HG02623 (cell line): ENCODE results near the gene LGALS9B.
"Not testable (repeated sequence)": the region's sequence is repeated elsewhere in the genome, so short reads cannot be mapped to it uniquely, and the experiment has no call there.

Experiments
- ATAC-seq: cut with Tn5 transposase; IDR thresholded peaks from one replicate; pipeline ENCODE4 v1.9.1; 2021; ENCODE audit warnings: moderate library complexity; ENCODE audit not compliant: unreplicated experiment

The LGALS9B gene

DNA sequence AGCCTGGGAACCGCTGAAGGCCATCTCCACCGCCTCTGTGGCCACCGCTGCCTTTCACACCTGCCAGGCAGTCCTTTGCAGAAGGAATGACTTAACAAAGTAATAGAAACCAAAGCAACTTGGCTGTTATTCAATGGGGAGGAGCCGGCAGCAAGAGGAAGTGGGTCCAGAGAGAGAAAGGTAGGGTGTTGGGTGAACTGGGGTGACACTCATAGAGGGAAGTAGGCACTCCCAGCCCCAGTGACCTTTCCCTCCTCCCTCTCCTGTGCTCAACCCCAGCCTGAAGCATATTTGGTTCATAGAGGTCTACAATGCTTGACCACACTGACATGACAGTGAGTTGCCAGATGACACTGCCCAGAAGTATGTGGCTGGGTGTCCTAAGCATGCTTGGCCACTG is at the start of gene LGALS9B:
LGALS9B (minus strand) TSS at position 93 of the 400 bp plus-strand sequence; CDS start at position 24, 69 bp downstream.
- ATAC-seq: peak; percentile 68

DNA sequence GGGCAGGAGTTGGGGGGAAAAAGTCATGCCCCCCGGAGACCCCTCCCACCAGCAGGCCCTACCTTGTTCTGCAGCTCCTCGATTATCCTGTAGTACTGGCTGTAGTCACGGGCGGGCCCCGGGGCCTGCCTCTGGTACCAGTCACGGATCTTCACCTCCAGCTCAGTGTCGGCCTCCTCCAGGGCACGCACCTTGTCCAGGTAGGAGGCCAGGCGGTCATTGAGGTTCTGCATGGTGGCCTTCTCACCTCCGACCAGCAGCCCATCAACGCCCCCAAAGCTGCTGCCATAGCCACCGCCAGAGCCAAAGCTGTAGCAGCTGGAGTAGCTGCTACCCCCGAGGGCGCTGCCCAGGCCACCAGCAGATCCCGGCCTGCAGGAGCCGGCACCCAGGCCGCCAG is 49.6 kb upstream of the LGALS9B start:
- not testable (repeated sequence) for ATAC-seq

DNA sequence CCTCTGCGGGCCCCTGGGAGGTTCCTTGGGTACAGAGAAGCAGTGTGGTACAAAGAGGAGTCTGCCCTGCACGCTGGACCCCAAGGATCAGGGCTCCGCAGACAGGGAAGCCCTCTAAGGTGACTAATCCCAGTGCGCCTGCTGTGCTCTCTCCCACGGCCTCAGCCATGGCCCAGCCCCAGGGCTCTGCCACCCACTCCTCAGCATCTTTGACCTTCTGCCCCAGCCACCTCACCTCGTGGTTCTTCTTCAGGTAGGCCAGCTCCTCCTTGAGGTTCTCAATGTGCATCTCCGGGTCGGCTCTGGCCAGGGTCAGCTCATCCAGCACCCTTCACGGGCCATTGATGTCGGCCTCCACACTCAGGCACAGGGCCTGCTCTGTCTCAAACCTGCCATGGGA is 47.8 kb upstream of the LGALS9B start:
- not testable (repeated sequence) for ATAC-seq

DNA sequence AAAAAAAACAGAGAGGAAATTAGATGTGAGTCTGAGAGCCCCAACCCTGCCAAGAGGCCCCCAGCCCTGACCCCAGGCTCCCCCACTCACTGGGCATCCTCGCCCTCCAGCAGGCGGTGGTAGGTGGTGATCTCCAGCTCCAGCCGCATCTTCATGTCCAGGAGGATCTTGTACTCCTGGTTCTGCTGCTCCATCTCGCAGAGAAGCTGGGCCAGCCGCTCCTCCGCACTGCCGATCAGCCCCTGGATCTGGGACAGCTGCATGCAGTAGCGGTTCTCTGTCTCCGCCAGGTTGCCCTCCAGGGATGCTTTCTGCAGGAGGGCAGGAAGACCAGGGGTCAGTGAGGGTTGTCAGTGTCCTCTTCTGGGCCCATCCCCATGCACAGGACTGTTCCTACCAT is 46.2 kb upstream of the LGALS9B start:
- ATAC-seq: not testable (repeated sequence)

DNA sequence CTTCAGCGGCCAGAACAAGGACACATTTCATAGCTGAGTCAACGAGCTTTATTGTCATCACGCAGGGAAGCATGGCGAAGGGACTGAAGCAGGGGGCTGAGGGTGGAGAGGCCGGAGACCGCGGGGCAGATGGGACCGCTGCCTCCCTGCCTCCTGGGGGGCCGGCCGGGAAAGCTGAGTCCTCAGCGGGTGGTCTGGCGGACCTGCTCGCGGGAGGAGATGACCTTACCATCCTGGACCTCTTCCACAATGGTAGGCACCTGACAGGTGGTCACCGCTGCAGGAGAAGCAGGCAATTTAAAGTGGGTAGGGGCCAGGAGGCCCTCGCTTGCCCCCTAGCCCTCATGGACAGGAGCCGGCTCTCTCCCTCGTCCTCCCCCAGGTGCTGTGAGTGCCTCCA is 45.0 kb upstream of the LGALS9B start:
- not testable (repeated sequence) for ATAC-seq

DNA sequence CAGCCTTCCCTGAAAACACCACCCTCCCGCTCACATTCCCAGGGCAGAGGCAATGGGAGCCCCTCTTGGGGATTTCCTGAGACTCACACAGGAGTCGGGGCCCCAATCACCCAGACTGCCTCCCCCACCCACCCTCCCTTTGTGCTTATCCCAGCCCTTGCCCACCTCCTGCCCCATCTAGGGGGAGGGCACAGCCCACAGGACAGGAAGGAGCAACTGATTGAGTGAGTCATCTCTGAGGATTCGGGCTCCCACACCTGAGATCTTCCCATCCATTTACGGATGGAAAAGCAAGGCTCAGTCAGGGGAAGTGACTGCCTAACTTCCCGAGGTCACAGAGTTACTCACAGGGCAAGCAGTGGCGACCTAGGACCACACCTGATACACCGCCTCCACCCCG is 44.4 kb upstream of the LGALS9B start:
- not testable (repeated sequence) for ATAC-seq

DNA sequence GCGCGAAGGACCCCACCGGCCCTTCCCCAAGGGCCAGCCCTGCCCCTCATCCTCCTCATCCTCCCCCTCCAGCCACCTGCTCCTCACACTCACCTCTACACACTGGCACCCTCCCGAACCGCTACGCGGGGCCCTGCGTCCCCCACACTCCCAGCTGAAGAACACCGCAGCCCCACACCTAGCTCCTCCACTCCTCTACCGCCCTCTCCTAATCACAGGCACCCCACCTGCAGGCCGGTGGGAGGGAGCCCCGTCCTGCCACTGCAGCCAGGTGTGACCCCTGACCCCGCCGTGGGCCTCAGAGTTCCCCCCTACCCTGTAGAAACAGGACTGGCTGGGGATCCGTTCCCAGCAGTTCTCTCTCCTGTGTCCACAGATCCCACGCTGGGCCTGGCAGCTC is 38.0 kb upstream of the LGALS9B start:
- ATAC-seq: not testable (repeated sequence)

DNA sequence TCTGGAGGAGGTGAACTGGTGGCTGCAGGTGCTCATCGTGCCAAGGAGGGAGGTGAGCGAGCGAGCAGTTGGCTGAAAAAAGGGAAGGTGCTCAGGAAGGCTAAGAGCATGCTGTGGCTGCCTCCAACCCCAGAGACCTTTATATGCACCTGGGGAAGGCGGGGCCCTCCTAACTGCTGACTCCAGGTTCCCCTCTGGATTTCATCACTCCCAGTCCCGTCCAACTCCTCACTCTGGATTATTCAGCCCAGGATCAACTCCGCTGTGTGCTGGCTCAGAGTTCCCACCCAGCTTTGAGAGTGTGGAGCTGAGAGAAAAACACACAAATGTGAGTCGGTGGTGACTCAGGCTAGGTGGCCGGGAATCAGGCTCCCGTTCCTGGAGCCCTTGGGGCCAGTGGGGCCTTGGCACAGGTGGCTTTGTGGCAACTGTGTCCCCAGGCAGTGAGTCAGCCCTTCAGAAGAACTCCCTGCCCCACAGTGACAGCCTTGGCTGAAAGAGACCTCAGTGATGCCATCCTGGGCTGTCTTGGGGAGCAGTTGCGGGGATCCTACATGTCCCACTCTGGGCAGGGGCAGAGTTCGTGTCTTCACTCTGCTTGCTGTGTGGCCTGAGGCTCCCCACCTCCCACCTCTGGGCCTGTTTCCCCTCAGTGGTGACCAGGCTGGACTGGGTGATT is 37.2 kb upstream of the LGALS9B start:
- not testable (repeated sequence) for ATAC-seq

DNA sequence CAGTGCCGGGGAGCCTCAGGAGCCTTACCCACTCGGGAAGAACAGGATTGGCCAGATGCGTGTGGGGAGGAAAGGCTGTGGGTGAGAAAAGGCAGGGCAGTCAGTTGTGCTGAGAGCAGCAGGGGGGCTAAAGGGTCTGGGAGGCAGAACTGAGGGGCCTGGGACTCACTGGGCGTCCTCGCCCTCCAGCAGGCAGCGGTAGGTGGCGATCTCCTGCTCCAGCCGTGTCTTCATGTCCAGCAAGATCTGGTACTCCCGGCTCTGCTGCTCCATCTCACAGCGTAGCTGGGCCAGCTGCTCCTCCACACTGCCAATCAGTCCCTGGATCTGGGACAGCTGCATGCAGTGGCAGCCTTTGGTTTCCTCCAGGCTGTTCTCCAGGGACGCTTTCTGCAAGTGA is 34.6 kb upstream of the LGALS9B start:
- ATAC-seq: not testable (repeated sequence)

DNA sequence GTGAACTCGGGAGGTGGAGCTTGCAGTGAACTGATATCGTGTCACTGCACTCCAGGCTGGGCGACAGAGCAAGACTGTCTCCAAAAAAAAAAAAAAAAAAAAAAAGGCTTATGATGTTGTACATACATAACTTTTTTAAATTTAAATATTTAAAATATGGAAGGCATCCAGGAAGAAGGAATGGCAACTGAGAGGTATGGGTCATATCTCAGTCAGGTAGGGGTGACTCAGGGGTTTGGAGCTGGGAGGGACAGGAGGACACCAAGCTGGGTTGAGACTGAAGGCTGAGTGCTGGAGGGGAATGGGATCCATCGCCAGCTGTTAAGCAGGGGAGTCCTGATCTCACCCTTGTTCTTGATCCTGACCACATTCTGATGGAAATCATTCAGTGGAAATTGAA is 33.0 kb upstream of the LGALS9B start:
- ATAC-seq: not testable (repeated sequence)

DNA sequence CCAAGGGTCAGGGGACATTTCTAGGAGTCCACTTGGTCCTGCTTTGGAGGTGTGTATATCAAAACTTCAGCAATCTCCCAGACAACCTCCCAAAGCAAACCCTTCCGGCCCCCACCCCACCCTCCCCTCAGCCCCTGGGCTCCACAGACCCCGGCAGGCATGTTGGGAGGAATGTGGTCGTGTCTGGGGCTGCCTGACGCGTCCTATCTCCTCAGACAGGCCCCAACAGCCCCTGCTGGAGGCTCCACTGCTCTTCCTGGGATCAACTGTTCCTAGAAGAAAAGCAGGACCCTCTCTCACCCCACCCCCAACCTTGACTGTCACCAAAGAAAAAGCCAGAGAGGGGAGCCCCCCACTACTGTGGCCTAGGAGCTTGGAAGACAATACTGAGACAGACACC is 28.1 kb upstream of the LGALS9B start:
- not testable (repeated sequence) for ATAC-seq

DNA sequence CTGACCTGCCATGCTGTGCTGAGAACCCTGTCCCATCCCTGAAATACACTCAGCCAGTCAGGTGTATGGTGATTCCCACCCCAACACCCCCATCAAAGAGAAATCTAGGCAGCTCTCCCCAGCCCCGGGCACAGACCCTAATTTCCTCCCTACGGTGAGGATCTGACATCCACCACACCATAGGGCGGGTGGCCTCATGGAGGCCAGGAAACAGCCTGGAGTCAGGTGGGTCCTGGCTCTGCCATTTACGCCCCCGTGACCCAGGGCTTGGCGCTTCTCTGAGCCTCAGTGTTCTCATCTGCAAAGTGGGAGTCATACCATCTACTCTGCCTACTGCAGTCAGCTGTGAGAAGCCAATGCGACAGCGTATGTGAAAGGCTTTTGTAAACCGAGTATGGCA is 27.4 kb upstream of the LGALS9B start:
- not testable (repeated sequence) for ATAC-seq

DNA sequence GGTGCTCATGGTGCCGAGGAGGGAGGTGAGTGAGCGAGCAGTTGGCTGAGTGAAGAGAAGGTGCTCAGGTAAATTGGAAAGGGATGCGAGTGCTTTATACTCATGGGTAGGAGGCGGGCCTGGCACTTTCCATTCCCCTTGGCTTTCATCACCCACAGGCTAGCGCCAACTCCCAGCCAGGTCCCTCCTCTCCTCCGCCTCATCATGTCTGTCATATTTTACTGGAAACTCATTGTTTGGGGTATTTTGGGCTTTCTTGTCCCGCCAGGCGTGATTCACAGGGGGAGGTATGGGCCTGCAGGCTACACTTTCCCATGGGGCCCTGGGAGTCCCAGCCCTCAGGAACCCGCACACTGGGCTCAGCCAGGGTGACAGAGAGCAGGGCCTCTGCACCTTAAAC is 26.8 kb upstream of the LGALS9B start:
- ATAC-seq: not testable (repeated sequence)

DNA sequence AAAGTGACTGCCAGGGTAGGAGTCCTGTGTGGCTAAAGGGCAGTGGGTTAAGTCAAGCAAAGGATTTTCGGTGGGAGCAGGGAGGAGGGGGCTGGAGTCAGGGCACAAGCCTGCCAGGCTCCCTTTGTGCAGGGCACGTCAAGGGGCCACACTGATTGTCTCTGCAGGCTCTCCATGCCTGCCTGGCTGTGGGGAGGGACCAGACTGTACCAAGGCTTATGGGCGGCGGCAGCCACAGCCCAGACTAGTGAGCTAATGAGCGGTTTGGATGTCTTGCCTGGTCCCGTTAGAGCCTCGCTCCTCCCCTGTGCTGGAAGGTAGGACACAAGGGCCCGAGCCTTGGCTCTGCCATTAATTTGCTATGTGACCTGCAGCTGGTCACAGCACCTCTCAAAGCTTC is 25.6 kb upstream of the LGALS9B start:
- not testable (repeated sequence) for ATAC-seq

DNA sequence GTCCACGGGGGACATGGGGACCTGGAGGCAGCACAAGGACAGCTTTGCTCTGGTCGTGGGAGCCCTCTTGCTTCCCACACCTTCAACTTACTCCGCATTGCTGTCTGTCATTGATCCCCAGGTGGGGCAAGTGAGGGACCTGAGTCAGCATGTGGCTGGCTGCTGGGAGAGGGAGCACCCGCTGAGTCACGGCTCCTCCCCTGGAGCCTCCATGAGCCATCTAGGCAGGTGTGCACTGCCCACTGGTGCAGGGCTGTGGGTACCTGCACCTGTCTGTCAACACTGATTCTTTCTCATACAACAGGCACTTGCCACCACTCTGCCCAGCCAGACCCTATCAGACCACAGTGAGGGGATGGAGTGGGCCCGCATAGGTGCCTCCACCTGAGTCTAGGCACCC is 24.8 kb upstream of the LGALS9B start:
- ATAC-seq: not testable (repeated sequence)

DNA sequence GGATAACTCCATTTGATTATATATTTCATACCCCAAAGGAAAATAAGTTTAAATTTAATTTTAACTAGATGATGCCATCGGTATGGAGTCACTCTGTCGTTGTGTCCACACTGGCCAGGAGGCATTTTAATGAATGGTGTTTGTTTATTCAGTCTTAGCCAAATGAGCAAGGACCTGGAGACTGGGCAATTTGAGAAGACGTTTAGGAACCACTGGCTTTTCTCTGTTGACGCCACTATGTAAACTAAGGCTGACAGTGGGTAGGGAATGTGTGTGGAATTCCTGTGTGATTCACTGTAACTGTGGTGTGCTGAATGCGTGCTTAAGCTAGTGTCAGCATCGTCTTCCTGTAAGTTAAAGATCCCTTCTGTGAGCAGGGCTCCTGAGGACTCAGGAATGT is 17.6 kb upstream of the LGALS9B start:
- ATAC-seq: not testable (repeated sequence)

DNA sequence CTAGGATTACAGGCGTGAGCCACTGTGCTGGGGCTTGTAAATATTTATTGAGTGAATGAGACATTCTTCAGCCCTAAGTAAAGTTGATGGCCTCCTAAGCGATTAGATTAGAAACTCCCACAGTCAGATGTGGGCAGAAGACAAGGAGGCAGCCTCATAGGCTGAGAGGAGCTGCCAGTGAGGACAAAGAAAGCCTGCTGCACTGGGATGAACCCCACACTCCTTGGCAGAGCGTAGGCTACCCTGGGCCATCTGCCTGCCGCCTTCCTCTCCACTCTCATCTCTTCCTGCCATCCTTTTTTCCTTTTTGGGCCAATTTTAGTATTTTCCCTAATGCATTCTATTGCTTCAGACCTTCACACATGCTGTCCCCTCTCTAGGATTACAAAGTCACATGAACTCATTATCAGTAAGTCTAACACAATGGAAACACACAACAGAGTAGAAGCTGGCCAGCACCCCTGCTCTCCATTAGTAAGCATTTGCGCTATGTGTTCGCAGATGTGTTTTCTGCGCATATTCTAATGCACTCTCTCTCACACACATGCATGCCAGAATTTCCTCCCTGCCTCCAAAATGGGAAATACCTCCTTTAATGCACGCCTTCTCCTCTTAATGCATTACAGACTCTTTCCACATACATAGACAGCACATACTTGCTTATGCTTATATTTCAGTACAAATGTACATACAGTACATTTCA is 12.7 kb upstream of the LGALS9B start:
- not testable (repeated sequence) for ATAC-seq

DNA sequence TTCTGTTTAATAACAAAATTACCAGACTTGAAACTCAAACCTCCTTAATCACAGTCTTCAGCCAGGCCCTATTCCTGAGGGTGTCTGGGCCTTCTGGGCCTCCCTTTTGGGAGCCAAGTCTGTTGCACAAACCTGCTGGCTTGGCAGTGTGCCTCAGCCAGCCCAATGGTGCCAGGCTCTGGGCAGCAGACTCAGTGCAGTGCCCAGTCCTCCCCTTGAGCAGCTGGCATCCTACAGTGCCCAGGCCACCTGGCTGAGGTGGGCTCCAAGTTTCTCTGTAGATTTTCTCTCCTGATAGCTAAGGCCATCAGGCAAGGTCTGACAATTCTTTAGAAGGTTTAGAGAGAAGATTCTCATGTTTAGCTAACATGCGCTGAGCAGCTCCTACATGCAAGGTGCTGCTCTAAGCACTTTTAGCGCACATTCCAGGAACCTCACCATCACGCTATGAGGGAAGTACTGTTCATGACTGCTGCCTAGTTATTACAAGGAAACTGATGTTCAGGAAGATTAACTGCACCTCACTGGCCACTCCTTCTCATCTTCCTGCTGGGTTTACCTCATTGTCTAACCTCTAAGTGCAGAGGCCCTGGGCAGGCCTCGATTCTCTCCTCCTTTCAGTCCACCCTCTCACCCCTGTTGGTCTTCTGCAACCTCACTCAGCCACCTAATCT is 10.2 kb upstream of the LGALS9B start:
- not testable (repeated sequence) for ATAC-seq

DNA sequence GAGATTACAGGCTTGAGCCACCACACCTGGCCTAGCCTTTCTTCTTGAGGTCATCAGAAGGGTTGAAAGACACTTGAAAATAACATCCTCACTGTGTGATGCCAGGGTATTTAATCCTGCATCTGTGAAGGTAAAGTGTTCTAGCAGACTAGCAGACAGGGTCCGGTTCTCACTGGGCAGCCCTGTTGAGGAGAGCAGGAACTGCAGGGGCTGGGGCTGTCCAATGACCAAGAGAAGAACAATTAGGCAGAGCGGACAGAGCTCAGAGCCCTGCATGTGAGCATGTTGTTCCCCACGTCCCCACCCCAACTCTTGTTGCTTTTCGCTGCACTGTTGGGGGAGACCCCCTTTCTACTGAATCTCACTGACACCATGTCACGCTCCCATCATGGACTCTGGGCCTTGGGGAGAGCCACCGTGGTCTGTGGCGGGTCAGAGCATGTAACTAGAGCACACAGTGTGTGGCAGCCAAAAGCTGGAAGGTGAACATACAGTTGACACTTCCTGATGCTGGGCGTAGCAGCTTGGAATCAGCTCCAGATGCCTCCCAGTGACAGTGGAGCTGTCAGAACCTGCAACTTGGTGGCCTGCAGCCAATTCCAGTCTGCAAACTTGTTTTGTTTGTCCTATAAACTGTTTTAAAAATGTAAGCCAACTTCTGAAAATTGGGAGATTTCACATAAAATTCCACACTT is 7.9 kb upstream of the LGALS9B start:
- ATAC-seq: not testable (repeated sequence)

DNA sequence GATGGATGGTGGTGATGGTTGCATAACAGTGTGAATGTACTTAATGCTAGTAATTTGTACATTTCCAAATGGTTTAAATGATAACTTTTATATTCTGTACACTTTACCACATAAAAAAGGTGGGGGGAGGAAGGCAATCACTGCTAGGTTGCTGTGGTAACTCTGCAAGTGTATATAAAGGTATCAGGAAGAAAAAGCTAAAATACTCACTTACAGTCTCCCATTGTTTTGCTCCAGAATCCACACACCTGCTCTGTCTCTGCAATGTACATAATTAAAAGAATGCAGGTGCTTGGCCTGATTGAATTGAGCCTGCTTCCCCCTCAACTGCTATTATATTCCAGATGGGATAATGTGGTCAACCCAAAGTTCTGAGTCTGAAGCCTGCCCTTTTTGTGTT is 6.7 kb upstream of the LGALS9B start:
- not testable (repeated sequence) for ATAC-seq

DNA sequence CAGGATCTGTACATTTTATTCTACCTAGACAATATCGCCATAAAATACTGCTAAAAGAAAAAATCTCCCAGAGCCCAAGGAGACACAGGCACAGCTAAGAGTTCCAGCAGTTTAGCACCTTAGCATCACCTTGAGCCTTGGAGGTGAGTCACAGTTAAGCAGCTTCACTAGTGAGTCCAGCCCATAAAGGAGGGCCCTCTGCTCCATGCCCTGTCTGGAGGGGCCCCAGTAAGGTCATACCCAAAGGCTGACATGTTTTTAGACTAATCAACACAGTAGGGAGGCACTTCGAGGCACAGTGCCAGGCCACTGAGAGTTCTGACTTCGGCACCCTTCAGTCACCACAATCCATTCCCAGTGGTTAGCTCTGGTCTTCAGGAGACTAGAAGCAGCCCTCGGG is 2.6 kb upstream of the LGALS9B start:
- ATAC-seq: not testable (repeated sequence)
